Loucy (cell line): ENCODE results near the gene LRFN4.

Experiments
- H2AFZ ChIP-seq: fragments of 200-600 bp; sonication (generic); 2 replicates; pipeline ENCODE4 v1.6.0; 2016; ENCODE audit warnings: antibody characterized with exemption, mild to moderate bottlenecking, low read length, moderate library complexity
- H3F3A ChIP-seq: fragments of 200-600 bp; 2 replicates; pipeline ENCODE4 v1.6.0; 2016; ENCODE audit warnings: antibody characterized with exemption, low read depth, mild to moderate bottlenecking
- H3K27me3 ChIP-seq: fragments of 200-600 bp; sonication (generic); 2 replicates; pipeline ENCODE4 v1.6.1; 2014; ENCODE audit warnings: low read length, mild to moderate bottlenecking; ENCODE audit not compliant: insufficient read depth, poor library complexity, severe bottlenecking
- H3K36me3 ChIP-seq: fragments of 200-600 bp; sonication (generic); 2 replicates; pipeline ENCODE4 v1.6.1; 2016; ENCODE audit warnings: low read length; ENCODE audit not compliant: insufficient read depth
- H3K4me1 ChIP-seq: fragments of 200-600 bp; sonication (generic); 2 replicates; pipeline ENCODE4 v1.5.1; 2014; ENCODE audit warnings: low read length, mild to moderate bottlenecking; ENCODE audit not compliant: insufficient read depth, poor library complexity, severe bottlenecking
- H3K4me2 ChIP-seq: fragments of 200-600 bp; sonication (generic); 2 replicates; pipeline ENCODE4 v1.6.0; 2014; ENCODE audit warnings: antibody characterized with exemption, low read length, low read depth, mild to moderate bottlenecking; ENCODE audit not compliant: poor library complexity, severe bottlenecking
- H3K4me3 ChIP-seq: fragments of 200-600 bp; sonication (generic); 2 replicates; pipeline ENCODE4 v1.5.1; 2014; ENCODE audit warnings: low read length, mild to moderate bottlenecking, mixed read lengths; ENCODE audit not compliant: poor library complexity, severe bottlenecking
- H3K79me2 ChIP-seq: fragments of 200-600 bp; sonication (generic); 2 replicates; pipeline ENCODE4 v1.6.1; 2014; ENCODE audit warnings: low read length; ENCODE audit not compliant: insufficient read depth
- H3K9ac ChIP-seq: fragments of 200-600 bp; sonication (generic); 2 replicates; pipeline ENCODE4 v1.6.0; 2014; ENCODE audit warnings: mild to moderate bottlenecking, low read depth, low read length, moderate library complexity; ENCODE audit not compliant: poor library complexity, severe bottlenecking
- H3K9me2 ChIP-seq: fragments of 200-600 bp; sonication (generic); replicated peaks from 2 replicates; pipeline ENCODE4 v1.6.1; 2016; ENCODE audit warnings: low read depth, low read length, mixed read lengths
- H3K9me3 ChIP-seq: fragments of 200-600 bp; sonication (generic); 2 replicates; pipeline ENCODE4 v1.6.1; 2014; ENCODE audit warnings: mild to moderate bottlenecking, antibody characterized with exemption, low read length, low read depth; ENCODE audit not compliant: insufficient read depth
- H4K20me1 ChIP-seq: fragments of 200-600 bp; sonication (generic); 2 replicates; pipeline ENCODE4 v1.6.0; 2014; ENCODE audit warnings: antibody characterized with exemption, low read length, mild to moderate bottlenecking; ENCODE audit not compliant: insufficient read depth, poor library complexity, severe bottlenecking
- EZH2phosphoT487 ChIP-seq: fragments of 200-600 bp; IDR thresholded peaks from 2 replicates; pipeline ENCODE4 v1.6.1; 2018; ENCODE audit warnings: antibody characterized with exemption, mild to moderate bottlenecking, moderate library complexity, borderline replicate concordance
- TF ChIP-seq, protein P1 (sequence below): fragments of 200-600 bp; sonication (generic); conservative IDR thresholded peaks from 2 replicates; pipeline ENCODE4 v1.5.1; 2014; ENCODE audit warnings: mild to moderate bottlenecking, antibody characterized with exemption, low read length

Gene LRFN4

DNA sequence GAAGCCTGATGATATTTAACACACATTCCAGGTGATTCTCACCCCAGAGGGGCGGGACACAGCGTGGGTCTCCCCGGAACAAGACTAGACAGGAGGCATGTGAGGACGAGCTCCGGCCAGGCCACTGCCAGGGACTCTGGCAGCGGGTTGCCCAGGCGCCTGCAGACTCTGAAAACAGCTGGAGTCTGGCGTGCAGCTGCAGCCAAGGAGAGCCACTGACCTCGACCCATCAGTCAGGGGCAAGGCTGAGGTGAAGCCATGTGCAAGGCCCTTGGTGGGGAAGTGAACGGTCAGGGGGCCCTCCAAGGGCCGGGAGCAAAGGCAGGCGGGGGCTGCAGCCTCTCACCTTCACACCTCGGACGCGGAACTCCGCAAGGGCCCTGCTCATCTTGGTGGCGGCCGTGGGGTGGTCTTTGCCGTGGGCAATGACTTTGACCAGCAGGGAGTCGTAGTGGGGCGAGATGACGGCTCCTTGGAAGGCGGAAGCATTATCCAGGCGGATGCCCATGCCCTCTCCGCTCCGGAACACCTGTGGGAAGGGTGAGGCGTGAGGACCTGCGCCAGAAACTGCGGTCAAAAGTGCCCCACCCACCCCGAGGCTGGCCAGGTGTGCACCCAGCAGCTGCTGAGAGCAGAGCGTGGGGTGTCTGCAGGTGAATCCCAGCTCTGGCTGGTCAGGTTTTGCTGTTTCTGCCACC, 6.7 kb downstream of the LRFN4 start:
- Histone ChIP-seq H3K36me3 (no peaks in the 10 kb centered on the region), H3K4me2 (no peak overlapping the region), H3K9me3 (no peaks in the 10 kb centered on the region), H3F3A (no peaks in the 10 kb centered on the region), H3K9me2 (no peaks in the 10 kb centered on the region), H3K4me3 (no peak overlapping the region), H3K27me3 (no peaks in the 10 kb centered on the region), H3K4me1 (no peaks in the 10 kb centered on the region), H2AFZ (no peak overlapping the region), H3K79me2 (peaks cover 9% of the 10 kb centered on the region; the same call in 1 of the 2 replicates), H3K9ac (no peak overlapping the region), H4K20me1 (peaks cover 4% of the 10 kb centered on the region)
- TF ChIP-seq, protein P1, sequence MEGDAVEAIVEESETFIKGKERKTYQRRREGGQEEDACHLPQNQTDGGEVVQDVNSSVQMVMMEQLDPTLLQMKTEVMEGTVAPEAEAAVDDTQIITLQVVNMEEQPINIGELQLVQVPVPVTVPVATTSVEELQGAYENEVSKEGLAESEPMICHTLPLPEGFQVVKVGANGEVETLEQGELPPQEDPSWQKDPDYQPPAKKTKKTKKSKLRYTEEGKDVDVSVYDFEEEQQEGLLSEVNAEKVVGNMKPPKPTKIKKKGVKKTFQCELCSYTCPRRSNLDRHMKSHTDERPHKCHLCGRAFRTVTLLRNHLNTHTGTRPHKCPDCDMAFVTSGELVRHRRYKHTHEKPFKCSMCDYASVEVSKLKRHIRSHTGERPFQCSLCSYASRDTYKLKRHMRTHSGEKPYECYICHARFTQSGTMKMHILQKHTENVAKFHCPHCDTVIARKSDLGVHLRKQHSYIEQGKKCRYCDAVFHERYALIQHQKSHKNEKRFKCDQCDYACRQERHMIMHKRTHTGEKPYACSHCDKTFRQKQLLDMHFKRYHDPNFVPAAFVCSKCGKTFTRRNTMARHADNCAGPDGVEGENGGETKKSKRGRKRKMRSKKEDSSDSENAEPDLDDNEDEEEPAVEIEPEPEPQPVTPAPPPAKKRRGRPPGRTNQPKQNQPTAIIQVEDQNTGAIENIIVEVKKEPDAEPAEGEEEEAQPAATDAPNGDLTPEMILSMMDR = no peak
- no peak for TF ChIP-seq EZH2phosphoT487

DNA sequence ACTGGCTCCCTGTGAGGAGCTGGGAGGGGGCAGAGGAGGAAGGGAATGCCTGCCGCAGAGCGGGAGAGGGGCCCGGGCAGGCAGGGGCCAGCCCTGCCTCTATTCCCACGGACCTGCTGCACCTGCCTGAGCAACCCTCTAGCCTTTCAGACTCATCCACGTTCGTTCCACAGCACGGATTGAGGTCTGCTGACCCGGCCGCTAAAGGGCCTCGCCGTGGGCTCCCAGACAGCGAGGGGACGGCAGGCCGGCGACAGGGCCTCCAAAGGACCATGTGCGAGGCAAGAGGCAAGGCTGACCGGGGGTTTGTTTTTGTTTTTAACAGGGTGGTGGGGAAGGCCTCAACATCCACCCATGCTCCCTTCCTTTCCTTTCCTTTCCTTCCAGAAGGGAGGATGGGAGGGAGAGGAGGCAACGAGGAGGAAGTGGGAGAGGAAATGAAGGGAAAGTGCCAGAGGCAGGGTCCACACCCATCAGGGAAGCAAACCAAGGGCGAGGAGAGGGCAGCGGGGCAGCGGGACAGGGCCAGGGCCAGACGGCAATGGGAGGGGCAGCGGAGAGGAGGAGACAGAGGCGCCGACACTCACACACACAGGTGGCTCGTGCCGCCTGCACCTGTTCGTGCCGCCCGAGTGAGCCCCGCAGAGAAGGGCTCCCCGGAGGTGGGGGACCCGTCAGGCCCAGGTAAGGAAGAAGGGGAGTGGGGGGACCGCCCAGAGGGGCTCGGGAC, 7.5 kb downstream of the LRFN4 start:
- no peaks in the 10 kb centered on the region for H3K9me2 ChIP-seq
- H3K9ac ChIP-seq = no peak overlapping the region
- H3K79me2 ChIP-seq = peaks cover 2% of the 10 kb centered on the region; the same call in 1 of the 2 replicates
- no peaks in the 10 kb centered on the region for H3K4me1 ChIP-seq
- no peak overlapping the region for H3K4me2 ChIP-seq
- H3K9me3 ChIP-seq = no peaks in the 10 kb centered on the region
- TF ChIP-seq EZH2phosphoT487 = no peak
- TF ChIP-seq, protein P1 = no peak
- no peaks in the 10 kb centered on the region for H3K27me3 ChIP-seq
- H3F3A ChIP-seq = no peaks in the 10 kb centered on the region
- H2AFZ ChIP-seq = no peak overlapping the region
- no peaks in the 10 kb centered on the region for H3K36me3 ChIP-seq
- peaks cover 4% of the 10 kb centered on the region for H4K20me1 ChIP-seq
- no peak overlapping the region for H3K4me3 ChIP-seq

DNA sequence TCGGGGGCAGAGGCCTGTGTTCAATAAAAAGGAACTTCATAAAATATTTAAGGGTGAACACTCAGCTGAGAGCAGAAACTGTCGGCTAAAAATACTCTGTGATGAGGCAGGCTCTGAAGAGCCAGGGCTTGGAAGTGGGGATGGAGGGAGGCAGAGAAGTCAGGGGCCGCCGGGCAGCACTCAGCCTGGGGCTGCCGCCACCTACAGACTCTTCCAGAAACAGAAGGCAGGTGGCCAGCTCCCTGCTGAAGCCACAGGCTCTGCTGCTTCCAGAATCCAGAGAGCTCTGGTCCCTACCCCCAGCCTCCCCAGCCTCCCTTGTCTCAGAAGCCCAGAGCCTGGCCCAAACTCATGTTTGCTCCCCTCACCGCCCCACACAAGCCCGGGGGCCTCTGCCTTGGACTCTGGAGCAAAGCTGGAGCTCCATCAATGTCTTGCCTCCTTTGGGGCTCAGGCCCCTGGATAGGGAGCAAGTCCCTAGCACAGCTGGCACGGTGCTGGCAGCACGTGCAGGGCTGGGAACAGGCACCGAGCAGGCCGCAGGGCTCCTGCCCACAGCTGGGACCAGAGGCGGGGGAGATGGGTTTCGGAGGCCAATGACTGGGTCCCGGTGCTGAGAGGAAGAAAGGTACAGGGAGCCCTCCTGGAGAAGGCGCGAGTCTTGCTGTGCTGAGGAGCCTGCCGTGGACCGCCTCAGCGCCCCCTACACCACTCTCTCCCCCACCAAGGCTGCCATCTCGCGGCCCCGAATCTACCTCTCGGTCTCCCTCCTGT, 8.2 kb downstream of the LRFN4 start:
- Histone ChIP-seq H3K9me3 (no peaks in the 10 kb centered on the region), H3K9ac (no peak overlapping the region), H3K36me3 (no peaks in the 10 kb centered on the region), H3K4me1 (no peaks in the 10 kb centered on the region), H3K4me3 (no peak overlapping the region), H3F3A (no peaks in the 10 kb centered on the region), H3K9me2 (no peaks in the 10 kb centered on the region), H3K27me3 (no peaks in the 10 kb centered on the region), H2AFZ (no peak overlapping the region), H3K4me2 (no peak overlapping the region), H4K20me1 (no peaks in the 10 kb centered on the region), H3K79me2 (no peaks in the 10 kb centered on the region)
- TF ChIP-seq EZH2phosphoT487 = no peak
- TF ChIP-seq, protein P1 = no peak
